AG04449 (cell line): ENCODE data around the gene KRT16.
"Not testable (repeated sequence)": the region's sequence is repeated elsewhere in the genome, so short reads cannot be mapped to it uniquely, and the experiment has no call there.

ENCODE experiments used
- CTCF ChIA-PET: fragments of 350-600 bp; formaldehyde crosslinking; extraction: SDS; loops from one replicate; lab custom pipeline; 2021; ENCODE audit warnings: antibody characterized with exemption; lab: Yijun Ruan, JAX
- POLR2A ChIA-PET: fragments of 400-600, 350-600 bp; formaldehyde crosslinking; extraction: SDS; loops from one replicate; lab custom pipeline; 2020; ENCODE audit warnings: antibody characterized with exemption, inconsistent platforms; lab: Yijun Ruan, JAX
- DNase-seq: peaks from one replicate; pipeline ENCODE4 v3.0.0-alpha.2; 2010; ENCODE audit warnings: low read depth, low spot score
- H3K4me3 ChIP-seq: 2 replicates; pipeline ENCODE4 v1.5.1; 2011; ENCODE audit warnings: low read depth, mild to moderate bottlenecking, control low read depth, low read length
- TF ChIP-seq, protein P1 (sequence below): IDR thresholded peaks from one replicate; pipeline ENCODE4 v1.5.1; 2011; ENCODE audit warnings: mild to moderate bottlenecking, moderate library complexity, low read length, control low read depth, inconsistent platforms; ENCODE audit not compliant: insufficient read depth; ENCODE audit errors: missing control alignments

The KRT16 gene

DNA sequence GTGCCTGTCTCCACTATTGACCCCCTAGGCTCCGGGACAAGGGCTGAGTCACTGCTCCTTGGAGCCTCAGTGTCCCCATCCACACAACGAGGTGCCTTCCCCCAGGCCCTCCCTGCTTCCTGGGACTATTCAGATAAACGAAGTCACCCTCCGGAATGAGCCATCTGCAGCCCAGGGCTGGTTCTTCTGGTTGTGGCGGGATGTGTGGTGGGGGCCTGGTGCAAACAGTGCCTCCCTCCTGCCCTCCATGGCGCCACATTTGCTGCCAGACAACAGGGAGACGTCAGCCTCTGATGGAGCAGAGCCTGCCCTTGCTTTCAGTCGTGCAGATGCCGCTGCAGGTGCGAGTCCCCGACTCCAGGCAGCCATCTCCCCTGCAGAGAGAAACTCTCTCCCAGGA, 5.1 kb upstream of the KRT16 start:
- CTCF ChIA-PET = interaction anchor here (1.8 to 2.0 kb wide), 2 partner anchors 31 to 69 kb away, joined by 7 read pairs; no protein-coding TSS in a partner anchor
- POLR2A ChIA-PET = no interaction called here
- TF ChIP-seq, protein P1, sequence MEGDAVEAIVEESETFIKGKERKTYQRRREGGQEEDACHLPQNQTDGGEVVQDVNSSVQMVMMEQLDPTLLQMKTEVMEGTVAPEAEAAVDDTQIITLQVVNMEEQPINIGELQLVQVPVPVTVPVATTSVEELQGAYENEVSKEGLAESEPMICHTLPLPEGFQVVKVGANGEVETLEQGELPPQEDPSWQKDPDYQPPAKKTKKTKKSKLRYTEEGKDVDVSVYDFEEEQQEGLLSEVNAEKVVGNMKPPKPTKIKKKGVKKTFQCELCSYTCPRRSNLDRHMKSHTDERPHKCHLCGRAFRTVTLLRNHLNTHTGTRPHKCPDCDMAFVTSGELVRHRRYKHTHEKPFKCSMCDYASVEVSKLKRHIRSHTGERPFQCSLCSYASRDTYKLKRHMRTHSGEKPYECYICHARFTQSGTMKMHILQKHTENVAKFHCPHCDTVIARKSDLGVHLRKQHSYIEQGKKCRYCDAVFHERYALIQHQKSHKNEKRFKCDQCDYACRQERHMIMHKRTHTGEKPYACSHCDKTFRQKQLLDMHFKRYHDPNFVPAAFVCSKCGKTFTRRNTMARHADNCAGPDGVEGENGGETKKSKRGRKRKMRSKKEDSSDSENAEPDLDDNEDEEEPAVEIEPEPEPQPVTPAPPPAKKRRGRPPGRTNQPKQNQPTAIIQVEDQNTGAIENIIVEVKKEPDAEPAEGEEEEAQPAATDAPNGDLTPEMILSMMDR = no peak
- DNase-seq = no peak
- H3K4me3 ChIP-seq = no peak overlapping the region

DNA sequence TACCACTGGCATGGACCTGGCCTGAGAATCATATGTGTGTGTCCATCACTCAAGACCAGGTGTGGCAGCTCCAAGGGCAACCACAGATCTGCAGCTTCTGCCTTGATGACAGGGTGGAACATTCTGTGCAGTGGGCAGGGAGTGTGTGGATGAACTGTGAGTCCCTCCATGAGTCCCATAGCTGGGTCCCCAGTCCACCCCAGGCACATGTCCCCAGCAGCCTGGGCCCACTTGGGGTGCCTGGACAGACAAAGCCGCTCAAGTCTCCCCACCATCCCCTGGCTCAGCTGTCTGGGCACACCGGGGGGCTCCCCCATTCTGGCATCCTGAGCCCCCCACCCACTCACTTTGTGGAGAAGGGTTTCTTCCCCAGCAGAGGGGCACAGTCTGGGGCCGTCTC, 4.6 kb upstream of the KRT16 start:
- ChIA-PET POLR2A (no interaction called here), CTCF (no interaction called here)
- H3K4me3 ChIP-seq = no peak overlapping the region
- TF ChIP-seq, protein P1 = no peak
- no peak for DNase-seq

DNA sequence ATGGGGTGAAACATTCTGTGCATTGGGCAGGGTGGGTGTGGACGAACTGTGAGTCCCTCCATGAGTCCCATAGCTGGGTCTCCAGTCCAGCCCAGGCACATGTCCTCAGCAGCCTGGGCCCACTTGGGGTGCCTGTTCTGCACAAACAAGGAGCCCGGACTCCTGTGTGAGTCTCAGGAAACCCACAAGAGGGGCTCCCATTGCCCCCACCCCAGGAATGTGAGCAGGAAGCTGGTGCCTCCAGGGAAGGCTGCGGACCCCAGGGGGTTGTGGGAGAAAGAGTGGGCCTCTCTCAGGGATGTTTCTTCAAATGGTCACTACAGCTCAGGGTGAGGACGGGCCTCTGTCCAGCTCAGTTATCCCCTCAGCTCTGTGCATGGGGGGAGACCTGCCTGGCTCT, 3.9 kb upstream of the KRT16 start:
- H3K4me3 ChIP-seq, DNase-seq, POLR2A ChIA-PET: not testable (repeated sequence)
- CTCF ChIA-PET = interaction anchor here (0.9 kb wide), 1 partner anchor 67 kb away, joined by 3 read pairs; no protein-coding TSS in a partner anchor

DNA sequence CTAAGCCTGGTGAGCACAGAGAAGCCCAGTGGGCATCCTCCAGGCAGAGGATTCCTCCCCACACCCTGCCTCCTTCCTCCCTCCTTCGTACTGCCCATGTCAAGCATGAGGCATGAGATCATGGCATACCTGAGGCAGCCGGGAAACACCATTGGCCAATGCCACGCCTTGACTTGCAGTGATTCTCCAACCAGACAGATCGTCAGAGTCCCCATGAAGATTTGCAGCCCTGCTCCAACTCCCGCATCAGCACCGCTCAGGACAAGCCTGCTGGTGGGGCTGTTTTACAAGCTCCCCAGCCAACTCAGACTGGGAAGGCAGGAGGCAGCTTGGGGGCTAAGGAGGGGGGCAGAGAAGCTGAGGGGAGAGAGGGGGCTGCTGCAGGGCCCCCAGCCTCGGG, 2.9 kb upstream of the KRT16 start:
- CTCF ChIA-PET = interaction anchor here (1.4 kb wide), 1 partner anchor 33 kb away, joined by 3 read pairs; no protein-coding TSS in a partner anchor
- TF ChIP-seq, protein P1 = no peak
- POLR2A ChIA-PET = no interaction called here
- DNase-seq = no peak
- no peak overlapping the region for H3K4me3 ChIP-seq

DNA sequence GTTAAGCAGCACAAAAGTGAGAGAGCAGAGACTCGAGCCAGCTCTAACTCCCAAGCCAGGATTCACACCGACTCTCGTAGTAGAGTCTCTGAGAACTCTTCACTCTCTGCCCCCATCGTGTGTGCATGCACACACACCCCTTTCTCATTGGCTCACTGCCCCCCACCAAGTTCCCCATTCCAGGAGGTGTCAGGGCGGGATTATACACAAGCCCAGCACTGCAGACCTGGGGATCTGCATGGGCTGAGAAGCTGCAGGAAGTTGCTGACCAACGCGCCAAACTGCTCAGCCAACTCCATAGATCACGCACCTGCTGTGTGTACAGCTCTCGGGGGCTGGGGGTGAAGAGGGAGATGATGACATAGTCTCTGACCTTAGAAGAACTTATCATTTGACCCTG, 2.2 kb upstream of the KRT16 start:
- CTCF ChIA-PET = interaction anchor here (1.4 kb wide), 1 partner anchor 33 kb away, joined by 3 read pairs; no protein-coding TSS in a partner anchor
- POLR2A ChIA-PET, DNase-seq, H3K4me3 ChIP-seq: not testable (repeated sequence)

DNA sequence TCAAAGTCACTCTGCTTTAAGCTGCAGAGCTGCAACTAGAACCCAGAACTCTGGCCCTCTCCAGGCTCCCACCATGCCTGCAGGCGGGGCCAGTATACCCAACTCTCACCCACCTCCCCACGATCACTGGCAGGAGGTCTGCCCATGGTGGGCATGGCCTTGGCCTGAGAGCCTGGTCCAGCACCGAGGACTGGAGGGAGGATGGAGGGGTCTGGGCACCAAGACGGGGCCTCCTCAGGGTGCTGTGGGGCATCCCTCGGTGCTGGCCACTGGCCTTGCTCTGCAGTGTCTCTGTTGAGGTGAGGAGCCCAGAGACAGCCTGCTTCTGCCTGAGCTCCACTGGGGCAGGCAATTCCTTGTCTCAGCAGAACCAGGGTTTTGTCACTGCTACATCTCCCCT, 1.5 kb upstream of the KRT16 start:
- CTCF ChIA-PET = interaction anchor here (1.4 kb wide), 1 partner anchor 34 kb away, joined by 3 read pairs; no protein-coding TSS in a partner anchor
- DNase-seq = no peak
- TF ChIP-seq, protein P1 = no peak
- H3K4me3 ChIP-seq = no peak overlapping the region
- POLR2A ChIA-PET = no interaction called here

DNA sequence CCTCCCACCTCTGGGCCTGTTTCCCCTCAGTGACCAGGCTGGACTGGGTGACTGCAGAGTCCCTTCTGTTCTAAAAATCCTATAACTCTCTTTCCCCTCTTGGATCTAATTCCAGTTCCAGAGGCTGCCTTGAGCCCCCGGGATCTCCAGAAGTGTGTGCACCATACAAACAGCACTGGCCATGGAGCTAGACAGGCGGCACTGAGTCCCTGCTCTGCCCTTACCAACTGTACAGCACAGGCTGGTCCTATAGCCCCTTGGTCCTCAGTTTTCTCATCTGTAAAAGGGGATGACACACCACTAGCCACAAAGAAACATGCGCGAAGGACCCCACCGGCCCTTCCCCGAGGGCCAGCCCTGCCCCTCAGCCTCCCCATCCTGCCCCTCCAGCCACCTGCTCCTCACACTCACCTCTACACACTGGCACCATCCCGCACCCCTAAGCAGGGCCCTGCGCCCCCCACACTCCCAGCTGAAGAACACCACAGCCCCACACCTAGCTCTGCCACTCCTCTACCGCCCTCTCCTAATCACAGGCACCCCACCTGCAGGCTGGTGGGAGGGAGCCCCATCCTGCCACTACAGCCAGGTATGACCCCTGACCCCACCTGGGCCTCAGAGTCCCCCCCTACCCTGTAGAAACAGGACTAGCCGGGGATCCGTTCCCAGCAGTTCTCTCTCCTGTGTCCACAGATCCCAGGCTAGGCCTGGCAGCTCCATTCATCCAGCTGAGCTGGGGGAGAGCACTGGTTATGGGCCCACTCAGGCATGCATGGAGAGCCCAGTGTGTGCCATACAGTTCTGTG, 913 bp upstream of the KRT16 start:
- no peak for DNase-seq
- POLR2A ChIA-PET = no interaction called here
- H3K4me3 ChIP-seq = no peak overlapping the region
- CTCF ChIA-PET = interaction anchor here (4.5 kb wide), 1 partner anchor 35 kb away, joined by 23 read pairs; no protein-coding TSS in a partner anchor
- TF ChIP-seq, protein P1 = no peak
